ENCODE results near the gene TAOK3.

Gene TAOK3

GRCh38 chr12:118336123-118336522 lies 36.6 kb downstream of the TAOK3 start:
- no peak for DNase-seq
- Histone ChIP-seq H3K27me3 (no peaks in the 10 kb centered on the region), H3K9me3 (0 out of 2 replicates have a peak, but pooled peaks cover 3% of the 10 kb centered on the region), H3K4me3 (ENCODE audit: low read depth, low read length) (no peak overlapping the region), H3K4me1 (peaks cover under 1% of the 10 kb centered on the region), H3K36me3 (no peaks in the 10 kb centered on the region)
- TF ChIP-seq CTCF (IDR thresholded peaks at IDR 0.05; ENCODE audit: low read depth, low read length): no peak

GRCh38 chr12:118334939-118335567 lies 37.7 kb downstream of the TAOK3 start:
- Histone ChIP-seq H3K4me3 (ENCODE audit: low read depth, low read length) (no peak overlapping the region), H3K4me1 (peaks cover 5% of the 10 kb centered on the region), H3K27me3 (no peaks in the 10 kb centered on the region), H3K36me3 (no peaks in the 10 kb centered on the region), H3K9me3 (0 out of 2 replicates have a peak, but pooled peaks cover 3% of the 10 kb centered on the region)
- TF ChIP-seq CTCF (IDR thresholded peaks at IDR 0.05; ENCODE audit: low read depth, low read length): no peak
- DNase-seq: no peak

GRCh38 chr12:118334241-118334640 lies 38.5 kb downstream of the TAOK3 start:
- DNase-seq: no peak
- no peak overlapping the region for H3K4me3 ChIP-seq (ENCODE audit: low read depth, low read length)
- H3K4me1 ChIP-seq: peaks cover 5% of the 10 kb centered on the region; the same call in 1 of the 2 replicates
- TF ChIP-seq CTCF (IDR thresholded peaks at IDR 0.05; ENCODE audit: low read depth, low read length): no peak
- H3K36me3 ChIP-seq: no peaks in the 10 kb centered on the region
- no peaks in the 10 kb centered on the region for H3K27me3 ChIP-seq
- H3K9me3 ChIP-seq: 0 out of 2 replicates have a peak, but pooled peaks cover 3% of the 10 kb centered on the region

- H3K4me1 ChIP-seq: peaks cover 5% of the 10 kb centered on the region; the same call in 1 of the 2 replicates
- no peak for TF ChIP-seq CTCF (IDR thresholded peaks at IDR 0.05; ENCODE audit: low read depth, low read length)
- H3K27me3 ChIP-seq: no peaks in the 10 kb centered on the region
- no peaks in the 10 kb centered on the region for H3K36me3 ChIP-seq
- DNase-seq: peak; percentile 13
- H3K9me3 ChIP-seq: 0 out of 2 replicates have a peak, but pooled peaks cover 3% of the 10 kb centered on the region
- H3K4me3 ChIP-seq (ENCODE audit: low read depth, low read length): no peak overlapping the region
Measured at GRCh38 chr12:118332511-118332910, 40.2 kb downstream of the TAOK3 start.

GRCh38 chr12:118330421-118331018 lies 42.2 kb downstream of the TAOK3 start:
- no peaks in the 10 kb centered on the region for H3K27me3 ChIP-seq
- DNase-seq: peak; percentile 32
- no peak for TF ChIP-seq CTCF (IDR thresholded peaks at IDR 0.05; ENCODE audit: low read depth, low read length)
- no peaks in the 10 kb centered on the region for H3K36me3 ChIP-seq
- no peak overlapping the region for H3K4me3 ChIP-seq (ENCODE audit: low read depth, low read length)
- H3K4me1 ChIP-seq: peaks cover 9% of the 10 kb centered on the region
- H3K9me3 ChIP-seq: no peaks in the 10 kb centered on the region

Measured in BE2C (cell line).